SIG-M5 (cell line): ENCODE data around the gene GRM7.

Experiments
- DNase-seq: peaks from one replicate; lab custom pipeline; 2025; lab: John Stamatoyannopoulos, UW

Gene GRM7

GRCh38 chr3:7241584-7242302 is 380.8 kb downstream of the GRM7 start:
- DNase-seq, result no peak

- no peak for DNase-seq
Observed at GRCh38 chr3:7242303-7242635, 381.4 kb downstream of the GRM7 start.

- DNase-seq, result no peak
Observed at GRCh38 chr3:7249493-7250076, 388.7 kb downstream of the GRM7 start.

- no peak for DNase-seq
Observed at GRCh38 chr3:7254251-7254650, 393.3 kb downstream of the GRM7 start.

- no peak for DNase-seq
Observed at GRCh38 chr3:7260975-7261374, 400.1 kb downstream of the GRM7 start.

- no peak for DNase-seq
Observed at GRCh38 chr3:7263347-7264195, 402.7 kb downstream of the GRM7 start.

GRCh38 chr3:7264196-7264526 is 403.2 kb downstream of the GRM7 start:
- no peak for DNase-seq

GRCh38 chr3:7265736-7266135 is 404.8 kb downstream of the GRM7 start:
- no peak for DNase-seq

GRCh38 chr3:7266551-7266950 is 405.6 kb downstream of the GRM7 start:
- no peak for DNase-seq

GRCh38 chr3:7270731-7271130 is 409.8 kb downstream of the GRM7 start:
- DNase-seq, result no peak

GRCh38 chr3:7271631-7272030 is 410.7 kb downstream of the GRM7 start:
- DNase-seq, result no peak

- DNase-seq, result no peak
Observed at GRCh38 chr3:7272203-7272602, 411.3 kb downstream of the GRM7 start.

GRCh38 chr3:7275396-7275795 is 414.5 kb downstream of the GRM7 start:
- DNase-seq, result no peak

- no peak for DNase-seq
Observed at GRCh38 chr3:7280318-7280717, 419.4 kb downstream of the GRM7 start.

GRCh38 chr3:7282988-7283387 is 422.1 kb downstream of the GRM7 start:
- no peak for DNase-seq

- DNase-seq, result no peak
Observed at GRCh38 chr3:7285505-7285904, 424.6 kb downstream of the GRM7 start.

GRCh38 chr3:7288133-7288532 is 427.2 kb downstream of the GRM7 start:
- DNase-seq, result no peak

GRCh38 chr3:7289121-7289520 is 428.2 kb downstream of the GRM7 start:
- no peak for DNase-seq

- DNase-seq, result no peak
Observed at GRCh38 chr3:7290077-7290825, 429.3 kb downstream of the GRM7 start.

- no peak for DNase-seq
Observed at GRCh38 chr3:7292362-7292761, 431.4 kb downstream of the GRM7 start.

- DNase-seq, result no peak
Observed at GRCh38 chr3:7293286-7293685, 432.4 kb downstream of the GRM7 start.

GRCh38 chr3:7305561-7305960 is 444.6 kb downstream of the GRM7 start:
- DNase-seq, result no peak

- DNase-seq, result no peak
Observed at GRCh38 chr3:7306901-7307300, 446.0 kb downstream of the GRM7 start.
